ENCODE data around the gene TMEM217.
"Not testable (repeated sequence)": the region's sequence is repeated elsewhere in the genome, so short reads cannot be mapped to it uniquely, and the experiment has no call there.

The TMEM217 gene

GRCh38 chr6:37257634-37258404 lies at the start of gene TMEM217, which contains the start of gene TBC1D22B:
Gene TMEM217, minus strand, starts transcription at chr6:37258144. Its CDS starts 39,114 bp downstream, at chr6:37219030.
Gene TBC1D22B, plus strand, starts transcription at chr6:37257772. Its CDS starts 146 bp downstream, at chr6:37257918.
- peak; percentile 92 to 95 for DNase-seq

GRCh38 chr6:37307484-37307883 lies 49.5 kb upstream of the TMEM217 start:
- DNase-seq = not testable (repeated sequence)

GRCh38 chr6:37306624-37307222 lies 48.8 kb upstream of the TMEM217 start:
- no peak for DNase-seq

GRCh38 chr6:37305841-37306425 lies 48.0 kb upstream of the TMEM217 start:
- DNase-seq = no peak

- no peak for DNase-seq
Observed at GRCh38 chr6:37304766-37305165, 46.8 kb upstream of the TMEM217 start.

GRCh38 chr6:37303891-37304503 lies 46.1 kb upstream of the TMEM217 start:
- DNase-seq = peak; percentile 2 to 3

GRCh38 chr6:37303091-37303660 lies 45.2 kb upstream of the TMEM217 start:
- no peak for DNase-seq

GRCh38 chr6:37302086-37302686 lies 44.2 kb upstream of the TMEM217 start:
- no peak for DNase-seq

GRCh38 chr6:37299990-37300389 lies 42.0 kb upstream of the TMEM217 start:
- DNase-seq = no peak

- DNase-seq = no peak
Observed at GRCh38 chr6:37298958-37299357, 41.0 kb upstream of the TMEM217 start.

GRCh38 chr6:37297637-37298036 lies 39.7 kb upstream of the TMEM217 start:
- DNase-seq = not testable (repeated sequence)

- DNase-seq = no peak
Observed at GRCh38 chr6:37293426-37293825, 35.5 kb upstream of the TMEM217 start.

- DNase-seq = peak in 1 of 2 experiments; percentile 1
Observed at GRCh38 chr6:37289931-37290330, 32.0 kb upstream of the TMEM217 start.

GRCh38 chr6:37288247-37288646 lies 30.3 kb upstream of the TMEM217 start:
- DNase-seq = no peak

- DNase-seq = no peak
Observed at GRCh38 chr6:37287519-37288157, 29.7 kb upstream of the TMEM217 start.

GRCh38 chr6:37285861-37286311 lies 27.9 kb upstream of the TMEM217 start:
- DNase-seq = no peak

GRCh38 chr6:37284781-37285180 lies 26.8 kb upstream of the TMEM217 start:
- DNase-seq = no peak

- DNase-seq = no peak
Observed at GRCh38 chr6:37283671-37284151, 25.8 kb upstream of the TMEM217 start.

- DNase-seq = no peak
Observed at GRCh38 chr6:37283268-37283667, 25.3 kb upstream of the TMEM217 start.

- DNase-seq = no peak
Observed at GRCh38 chr6:37282371-37282770, 24.4 kb upstream of the TMEM217 start.

- no peak for DNase-seq
Observed at GRCh38 chr6:37280162-37280887, 22.4 kb upstream of the TMEM217 start.
